Esophagus mucosa (tissue), 1 donor: ENCODE data around the gene ASCC1. TPM values are rescaled to one million over a fixed set of nuclear protein-coding genes. Genes with fewer than 3 reads are reported as not detected.
"Not testable (repeated sequence)": the region's sequence is repeated elsewhere in the genome, so short reads cannot be mapped to it uniquely, and the experiment has no call there.

Experiments used
- ATAC-seq: fragments of 200-7000 bp; cut with Tn5 transposase; one replicate; pipeline ENCODE4 v1.9.1; 2020
- total RNA-seq: library from RNA; stranded (reverse); gene quantifications from one replicate; pipeline ENCODE4 v1.2.4, GENCODE V29; 2023
- donor health status: DM: yes; HTN: yes; CAD: no.

The ASCC1 gene
- total RNA-seq, 1 donor from 2014 or later, result 23.5 TPM

DNA sequence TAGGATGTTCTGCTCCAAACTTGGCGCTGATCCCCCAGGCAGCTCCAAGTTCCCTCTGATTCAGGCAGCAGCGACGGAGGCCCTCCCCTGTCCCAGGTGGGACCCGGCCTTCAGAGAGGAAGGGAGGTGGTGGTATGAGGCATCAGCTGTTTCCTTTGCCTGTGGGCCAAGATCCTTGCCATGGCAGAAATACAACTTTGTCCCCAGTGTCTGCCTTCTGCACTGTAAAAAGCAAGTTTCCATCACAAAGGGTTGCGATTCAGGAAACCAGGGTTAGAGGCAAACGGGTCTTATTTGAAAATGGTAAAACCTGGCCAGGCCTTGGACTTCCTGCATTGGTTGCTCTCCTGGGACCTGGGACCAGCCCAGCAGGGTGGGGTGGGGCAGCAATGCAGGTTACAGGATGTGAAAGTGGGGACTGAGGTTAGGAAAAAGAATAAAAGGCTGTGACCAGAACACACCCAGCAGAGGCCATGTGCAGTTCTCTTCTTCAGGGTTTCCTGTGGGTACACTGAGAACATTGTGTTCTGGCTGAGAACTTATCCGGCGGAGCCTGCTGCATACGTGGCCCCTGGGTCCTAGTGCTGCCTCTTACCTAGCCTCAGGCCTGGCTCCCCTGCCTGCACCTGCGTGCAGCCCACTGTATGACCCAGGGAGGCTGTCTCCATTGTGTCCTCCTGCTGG is 32.5 kb upstream of the ASCC1 start:
- ATAC-seq, result peak; percentile 93

DNA sequence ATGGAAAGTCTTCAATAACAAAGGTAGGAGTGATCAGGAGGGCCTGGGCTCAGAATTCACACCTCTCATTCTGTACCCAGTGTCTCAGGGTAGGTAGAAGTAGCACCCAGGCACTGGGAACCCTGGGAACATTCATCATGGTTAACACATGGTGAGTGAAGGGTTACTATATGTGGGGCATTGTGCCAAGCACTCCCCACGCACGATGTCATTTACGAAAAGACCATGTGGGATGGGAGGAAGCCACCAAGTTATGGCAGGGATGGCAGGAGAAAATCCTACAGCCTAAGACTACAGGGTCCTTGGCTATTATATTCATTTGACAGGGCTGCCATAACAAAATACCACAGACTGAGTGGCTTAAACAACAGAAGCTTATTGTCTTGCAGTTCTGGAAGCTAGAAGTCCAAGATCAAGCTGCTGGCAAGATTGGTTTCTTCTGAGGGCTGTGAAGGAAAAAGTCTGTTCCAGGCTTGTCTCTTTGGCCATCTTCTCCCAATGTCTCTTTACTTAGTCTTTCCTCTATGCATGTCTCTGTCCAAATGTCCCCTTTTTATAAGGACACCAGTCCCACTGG is 30.0 kb upstream of the ASCC1 start:
- ATAC-seq, result no peak

DNA sequence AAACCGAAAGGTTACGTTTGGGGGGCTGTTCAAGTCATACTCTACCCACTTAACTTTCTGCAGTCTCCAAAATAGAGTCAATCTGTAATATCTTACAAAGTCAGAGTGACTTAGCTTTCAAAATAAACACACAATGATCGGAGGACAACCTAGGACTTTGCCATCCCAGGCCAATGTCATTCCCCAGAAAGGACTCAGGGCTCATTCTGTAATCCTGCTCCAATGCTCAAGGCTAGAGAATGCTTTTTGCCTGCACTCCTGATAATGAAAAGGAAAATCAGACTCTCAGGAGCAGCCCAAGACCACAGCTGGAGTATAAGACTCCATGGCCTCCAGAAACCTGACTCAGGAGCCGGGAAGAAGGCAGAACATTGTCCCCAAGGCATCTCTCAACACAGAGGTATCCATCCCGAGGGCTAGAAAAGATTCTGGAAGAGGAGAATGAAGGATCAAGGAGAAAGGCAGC is 28.5 kb upstream of the ASCC1 start:
- ATAC-seq, result no peak

DNA sequence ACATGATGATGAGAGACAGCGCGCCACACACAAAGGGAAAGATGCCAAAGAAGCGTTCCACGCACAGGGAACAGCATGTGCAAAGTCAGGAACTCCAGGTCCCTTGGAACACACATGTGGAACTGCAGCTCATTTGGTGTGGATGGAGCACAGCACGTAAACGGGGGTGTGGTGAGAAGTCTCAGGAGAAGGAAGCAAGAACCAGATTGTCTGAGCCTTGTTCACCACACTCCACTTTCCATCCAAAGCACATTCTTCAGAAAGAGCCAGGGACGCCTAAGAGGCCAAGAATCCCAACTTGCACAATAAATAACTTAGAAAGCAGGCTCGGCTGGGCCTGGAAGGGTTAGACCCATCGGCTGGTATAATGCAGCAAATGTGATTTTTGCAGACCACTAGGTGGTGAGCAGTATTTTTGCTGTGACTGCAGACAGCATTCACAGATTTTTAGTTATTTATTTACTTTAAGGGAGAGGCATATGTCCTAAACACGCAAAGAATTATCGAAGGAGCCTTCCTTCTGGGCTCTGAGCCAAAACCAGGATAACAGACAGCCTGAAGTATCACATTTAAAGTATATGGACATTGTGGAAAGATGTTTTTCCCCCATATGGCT is 27.9 kb upstream of the ASCC1 start:
- ATAC-seq, result peak; percentile 2

DNA sequence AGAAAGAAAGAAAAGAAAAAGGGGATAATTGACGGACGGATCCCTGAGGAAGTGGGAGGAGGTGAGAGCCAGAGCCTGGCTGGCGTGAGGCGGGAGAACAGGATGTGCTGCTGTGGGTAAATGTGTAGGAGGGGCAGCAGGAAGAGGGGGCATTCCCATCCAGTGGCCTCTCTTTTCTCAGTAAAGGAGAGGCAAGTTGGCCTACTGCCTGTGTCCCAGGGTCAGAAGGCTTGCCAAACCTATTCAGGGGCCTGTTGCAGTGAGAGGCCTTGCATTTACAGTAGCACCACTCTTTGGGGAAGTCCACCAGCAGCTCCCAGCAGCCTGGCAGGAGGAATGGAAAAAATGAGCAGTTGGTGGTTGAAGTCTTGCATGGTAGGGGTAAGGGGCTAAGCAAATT is 26.6 kb upstream of the ASCC1 start:
- ATAC-seq, result no peak

DNA sequence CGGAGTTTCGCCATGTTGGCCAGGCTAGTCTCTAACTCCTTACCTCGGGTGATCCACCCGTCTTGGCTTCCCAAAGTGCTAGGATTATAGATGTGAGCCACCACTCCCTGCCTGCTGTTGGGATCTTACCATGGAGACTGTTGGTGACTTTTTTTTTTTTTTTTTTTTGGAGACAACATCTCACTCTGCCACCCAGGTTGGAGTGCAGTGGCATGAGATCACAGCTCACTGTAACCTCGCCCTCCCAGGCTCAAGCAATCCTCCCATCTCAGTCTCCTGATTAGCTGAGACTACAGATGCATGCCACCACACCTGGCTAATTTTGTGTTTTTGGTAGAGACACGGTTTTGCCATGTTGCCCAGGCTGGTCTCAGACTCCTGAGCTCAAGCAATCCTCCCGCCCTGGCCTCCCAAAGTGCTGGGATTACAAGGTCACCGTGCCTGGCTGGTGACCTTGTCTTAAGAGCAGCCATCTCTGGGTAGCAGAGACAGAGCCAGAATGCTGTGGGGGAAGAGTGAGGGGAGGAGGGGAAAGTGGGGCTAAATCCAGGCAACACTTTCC is 25.7 kb upstream of the ASCC1 start:
- ATAC-seq, result no peak

DNA sequence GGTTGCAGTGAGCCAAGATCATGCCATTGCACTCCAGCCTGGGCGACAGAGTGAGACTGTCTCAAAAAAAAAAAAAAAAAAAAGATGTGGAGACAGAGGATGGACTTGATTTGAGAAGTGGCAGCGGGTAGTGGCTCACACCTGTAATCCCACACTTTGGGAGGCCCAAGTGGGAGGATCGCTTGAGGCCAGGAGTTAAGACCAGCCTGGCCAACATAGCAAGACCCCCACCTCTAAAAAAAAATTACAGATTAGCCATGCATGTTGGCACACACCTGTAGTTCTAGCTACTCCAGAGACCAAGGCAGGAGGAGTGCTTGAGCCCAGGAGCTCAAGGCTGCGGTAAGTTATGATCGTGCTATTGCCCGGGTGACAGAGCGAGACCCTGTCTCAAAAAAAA is 24.3 kb upstream of the ASCC1 start:
- ATAC-seq, result no peak

DNA sequence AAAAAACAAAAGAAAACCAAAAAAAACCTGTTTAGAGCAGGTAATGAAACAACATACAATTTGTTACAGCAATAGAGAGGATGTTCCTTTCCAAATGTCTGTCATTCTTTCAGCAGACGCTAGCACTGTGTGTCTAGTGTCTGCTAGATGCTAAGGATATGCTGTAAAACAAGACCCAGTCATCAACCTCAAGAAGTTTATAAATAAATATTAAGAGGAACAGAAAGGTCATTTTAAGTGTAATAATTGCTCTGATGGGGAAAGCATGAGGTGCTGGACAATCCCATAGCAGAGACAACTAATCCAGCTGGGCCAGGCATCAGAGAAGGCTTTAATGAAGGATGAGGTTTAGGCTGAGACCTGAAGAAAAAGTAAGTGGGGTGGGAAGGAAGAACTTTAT is 23.3 kb upstream of the ASCC1 start:
- no peak for ATAC-seq

DNA sequence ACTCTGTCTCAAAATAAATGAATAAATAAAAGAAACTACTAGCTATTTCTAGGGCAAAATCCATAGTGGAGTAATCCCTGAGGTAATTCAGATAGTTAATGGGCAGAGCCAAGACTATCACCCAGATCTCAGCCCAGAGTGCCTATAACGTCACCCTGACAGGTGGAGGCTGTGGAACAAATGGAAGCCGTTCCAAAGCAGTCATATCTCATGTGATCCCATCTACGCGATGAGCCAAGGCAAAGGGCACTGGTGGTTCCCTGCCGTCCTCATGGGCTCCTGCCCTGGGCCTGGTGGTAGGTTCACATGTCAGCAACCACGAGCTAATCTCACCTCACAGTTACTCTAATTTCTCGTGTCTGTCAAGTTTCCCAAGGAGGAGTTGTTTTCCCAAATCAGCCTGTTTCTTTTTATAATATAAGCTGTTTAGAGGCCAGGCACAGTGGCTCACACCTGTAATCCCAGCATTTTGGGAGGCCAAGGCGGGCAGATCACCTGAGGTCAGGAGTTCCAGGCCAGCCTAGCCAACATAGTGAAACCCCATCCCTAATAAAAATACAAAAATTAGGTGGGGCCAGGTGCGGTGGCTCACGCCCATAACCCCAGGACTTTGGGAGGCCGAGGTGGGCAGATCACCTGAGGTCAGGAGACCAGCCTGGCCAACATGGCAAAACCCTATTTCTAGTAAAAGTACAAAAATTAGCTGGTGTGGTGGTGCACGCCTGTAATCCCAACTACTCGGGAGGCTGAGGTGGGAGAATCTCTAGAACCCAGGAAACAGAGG is 22.5 kb upstream of the ASCC1 start:
- ATAC-seq, result no peak

DNA sequence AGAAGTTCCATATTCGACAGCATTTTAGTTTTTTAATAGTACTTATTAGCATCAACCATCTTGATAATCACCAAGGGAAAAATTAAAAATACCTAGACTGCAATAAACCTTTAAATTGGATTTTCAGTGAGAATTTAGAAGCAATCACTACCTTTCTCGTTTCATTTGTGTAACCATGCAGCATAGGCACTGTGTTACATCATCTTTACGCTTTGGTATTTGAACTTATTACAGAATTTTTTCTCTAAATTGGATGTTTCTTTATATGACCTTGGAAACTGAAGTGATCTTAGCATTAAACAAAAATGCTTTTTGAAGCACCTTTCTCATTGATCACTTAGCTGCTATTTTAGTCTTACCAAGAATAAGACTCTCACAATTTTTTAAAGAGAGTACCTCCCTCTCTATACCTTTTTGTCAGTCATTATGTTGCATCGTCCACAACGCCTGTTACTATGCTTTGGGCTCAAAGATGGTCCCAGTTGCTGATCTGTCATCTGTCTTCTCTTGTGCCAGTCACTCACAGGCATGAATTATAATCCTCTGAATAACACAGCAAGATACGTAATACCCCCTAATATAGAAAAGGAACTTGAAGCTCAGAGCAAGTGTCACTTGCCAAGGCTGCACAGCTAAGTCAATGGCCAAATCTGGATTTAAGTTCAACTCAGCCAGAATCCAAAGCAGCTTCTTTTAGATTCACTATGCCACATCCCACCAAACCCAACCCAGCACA is 19.6 kb upstream of the ASCC1 start:
- ATAC-seq, result no peak

DNA sequence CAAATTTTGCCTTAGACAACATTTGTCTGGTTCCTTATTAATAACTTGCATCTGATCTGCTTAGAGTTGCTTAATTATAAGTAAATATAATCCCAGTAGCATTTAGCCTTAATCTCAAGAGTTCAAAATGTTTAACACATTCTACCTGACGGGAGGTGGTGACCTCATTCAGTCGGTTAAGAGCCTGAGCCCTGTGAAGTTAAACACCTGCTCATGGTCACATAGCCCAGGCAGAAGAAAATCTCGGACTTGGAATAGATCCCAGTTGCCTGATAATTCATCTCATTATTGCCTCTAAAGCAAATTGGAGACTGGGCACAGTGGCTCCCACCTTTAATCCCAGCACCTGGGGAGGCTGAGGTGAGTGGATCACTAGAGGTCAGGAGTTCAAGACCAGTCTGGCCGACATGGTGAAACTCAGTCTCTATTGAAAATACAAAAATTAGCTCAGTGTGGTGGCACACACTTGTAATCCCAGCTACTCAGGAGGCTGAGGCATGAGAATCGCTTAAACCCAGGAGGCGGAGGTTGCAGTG is 18.6 kb upstream of the ASCC1 start:
- ATAC-seq, result peak; percentile 57

DNA sequence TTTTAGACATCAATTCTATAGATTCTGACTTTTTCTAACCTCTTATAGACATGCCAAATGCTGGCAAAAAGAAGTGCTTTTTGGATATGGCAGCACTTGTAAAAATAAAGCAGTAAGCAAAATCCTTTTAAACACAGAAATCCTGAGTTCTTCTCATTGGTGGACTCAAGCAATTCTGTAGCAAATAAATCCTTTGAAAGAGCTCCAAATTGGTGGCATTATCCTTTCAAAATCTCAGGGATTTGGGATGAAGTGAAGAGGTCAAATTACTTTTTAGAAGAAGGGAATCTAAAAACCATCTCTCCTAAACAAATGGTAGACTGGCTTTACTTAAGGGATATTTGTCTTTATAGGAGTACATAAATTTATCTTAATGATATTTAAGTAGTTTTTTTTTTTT is 17.5 kb upstream of the ASCC1 start:
- ATAC-seq, result no peak

DNA sequence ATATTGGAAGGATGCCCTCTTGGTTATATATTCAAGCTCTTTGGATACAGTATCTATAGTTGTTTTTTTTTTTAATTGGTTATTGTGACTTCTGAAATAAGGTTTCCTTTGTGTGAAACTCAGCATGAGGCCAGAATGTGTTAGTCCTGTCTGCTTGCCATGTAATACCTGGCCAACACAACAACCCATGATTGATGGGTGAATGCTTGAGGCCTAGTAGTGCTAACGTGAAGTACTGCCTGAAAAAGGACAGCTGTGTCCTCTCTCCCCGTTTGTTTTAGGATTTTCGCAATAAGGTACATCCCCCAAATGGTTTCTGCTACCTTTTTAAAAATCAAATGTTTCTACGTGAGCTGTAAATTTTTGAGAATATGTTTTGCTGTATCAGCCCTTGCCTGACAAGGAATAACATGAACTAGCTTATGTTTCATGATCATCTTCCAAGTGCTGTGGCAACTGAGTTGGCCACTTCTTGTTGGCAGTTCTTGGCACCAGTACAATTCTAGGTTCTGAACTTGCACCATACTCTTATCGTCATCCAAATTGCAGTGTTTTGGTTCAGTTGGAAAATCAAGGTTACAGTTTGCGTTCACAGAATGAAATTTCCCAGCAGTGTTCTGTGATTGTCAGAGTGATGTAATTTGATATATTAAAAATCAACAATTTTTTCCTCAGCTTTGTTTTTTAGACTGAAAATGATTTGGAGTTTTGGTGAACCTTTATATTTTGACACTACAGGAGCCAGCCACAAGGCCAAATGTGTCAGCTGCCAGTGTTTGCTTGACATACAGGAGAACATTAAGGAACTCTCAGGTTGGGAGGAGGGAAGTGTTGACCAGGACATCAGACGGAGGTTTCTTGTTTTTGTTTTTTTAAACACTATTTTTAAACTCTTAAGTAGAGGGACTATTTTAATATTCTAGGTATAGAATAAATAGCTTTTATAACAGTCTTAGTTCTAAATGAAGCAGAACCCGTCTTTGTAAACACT is 13.5 kb upstream of the ASCC1 start:
- ATAC-seq, result no peak

DNA sequence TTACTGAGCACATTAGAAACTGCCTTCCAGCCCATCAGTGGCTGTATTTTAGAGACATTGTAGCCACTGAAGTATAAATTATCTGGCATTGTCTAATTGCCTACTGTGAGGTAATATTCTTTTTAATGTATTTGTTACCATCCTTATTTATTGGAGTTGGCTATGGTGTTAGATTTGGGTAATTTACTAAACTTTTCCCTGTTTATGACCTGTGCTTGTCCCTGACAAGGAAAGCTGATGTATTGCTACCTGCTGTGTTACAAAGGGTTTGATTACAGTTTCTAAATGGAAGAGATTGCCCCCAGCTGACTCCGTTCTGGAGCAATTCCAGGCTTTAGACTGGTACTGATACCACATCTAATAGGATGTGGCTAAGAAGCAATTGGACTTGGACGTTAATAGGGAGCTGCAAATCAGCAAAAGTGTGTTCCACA is 12.3 kb upstream of the ASCC1 start:
- ATAC-seq, result no peak

DNA sequence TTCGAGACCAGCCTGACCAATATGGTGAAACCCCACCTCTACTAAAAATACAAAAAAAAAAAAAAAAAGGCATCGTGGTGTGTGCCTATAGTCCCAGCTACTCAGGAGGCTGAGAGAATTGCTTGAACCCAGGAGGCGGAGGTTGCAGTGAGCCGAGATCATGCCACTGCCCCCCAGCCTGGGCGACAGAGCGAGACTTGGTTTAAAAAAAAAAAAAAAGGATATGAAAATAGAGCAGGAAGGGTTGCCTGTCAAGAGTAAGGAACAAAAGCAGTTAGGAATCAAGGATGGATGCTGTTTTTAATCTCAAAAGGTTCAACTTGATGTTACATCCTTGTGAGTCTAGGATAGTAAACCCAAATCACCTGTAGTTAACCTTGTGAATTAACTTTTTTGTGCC is 11.8 kb upstream of the ASCC1 start:
- ATAC-seq, result no peak

DNA sequence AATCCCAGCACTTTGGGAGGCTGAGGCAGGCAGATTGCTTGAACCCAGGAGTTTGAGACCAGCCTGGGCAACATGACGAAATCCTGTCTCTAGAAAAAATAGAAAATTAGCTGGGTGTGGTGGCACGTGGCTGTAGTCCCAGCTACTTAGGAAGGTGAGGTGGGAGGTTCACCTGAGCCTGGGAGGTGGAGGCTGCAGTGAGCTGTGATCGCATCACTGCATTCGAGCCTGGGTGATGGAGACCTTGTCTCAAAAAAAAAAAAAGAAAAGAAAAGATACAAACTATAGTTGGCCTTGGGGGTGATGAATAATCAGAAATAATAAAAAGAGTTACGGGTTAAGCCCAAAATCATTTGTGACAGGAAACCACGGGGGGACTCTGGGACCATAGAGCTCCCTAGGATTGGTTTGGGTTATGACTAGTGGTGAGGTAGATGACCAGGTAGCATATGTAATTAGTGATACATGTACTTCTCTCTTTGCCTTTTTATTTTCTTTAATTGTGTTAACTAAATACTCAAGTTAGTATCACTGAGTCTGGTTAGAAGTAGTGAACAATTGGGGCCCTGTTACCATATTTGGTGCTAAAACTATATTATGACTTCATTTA is 10.4 kb upstream of the ASCC1 start:
- no peak for ATAC-seq

DNA sequence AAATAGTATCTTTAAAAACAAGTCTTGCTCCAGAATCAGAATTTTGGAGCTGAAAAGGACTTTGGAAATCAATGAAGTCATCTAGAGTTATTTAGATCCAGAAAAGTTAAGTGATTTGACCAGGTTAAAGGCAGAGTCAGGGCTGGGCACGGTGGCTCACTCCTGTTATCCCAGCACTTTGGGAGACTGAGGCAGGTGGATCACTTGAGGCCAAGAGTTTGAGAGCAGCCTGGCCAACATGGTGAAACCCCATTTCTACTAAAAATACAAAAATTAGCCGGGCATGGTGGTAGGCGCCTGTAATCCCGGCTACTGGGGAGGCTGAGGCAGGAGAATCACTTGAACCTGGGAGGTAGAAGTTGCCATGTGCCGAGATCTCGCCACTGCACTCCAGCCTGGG is 8.1 kb upstream of the ASCC1 start:
- ATAC-seq, result not testable (repeated sequence)

DNA sequence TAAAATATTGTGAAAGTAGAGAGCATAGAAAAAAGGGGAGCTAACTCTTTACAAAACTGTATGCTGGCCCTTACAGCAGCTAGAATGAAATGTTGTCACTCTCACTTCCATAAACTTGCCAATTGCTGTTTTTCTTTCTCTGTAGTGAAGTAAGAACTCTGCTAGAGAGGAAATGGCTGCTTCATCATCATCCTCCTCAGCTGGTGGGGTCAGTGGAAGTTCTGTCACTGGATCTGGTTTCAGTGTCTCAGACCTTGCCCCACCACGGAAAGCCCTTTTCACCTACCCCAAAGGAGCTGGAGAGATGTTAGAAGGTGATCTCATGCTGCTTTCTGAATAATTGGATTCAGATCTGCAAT is 7.6 kb upstream of the ASCC1 start:
- ATAC-seq, result no peak

DNA sequence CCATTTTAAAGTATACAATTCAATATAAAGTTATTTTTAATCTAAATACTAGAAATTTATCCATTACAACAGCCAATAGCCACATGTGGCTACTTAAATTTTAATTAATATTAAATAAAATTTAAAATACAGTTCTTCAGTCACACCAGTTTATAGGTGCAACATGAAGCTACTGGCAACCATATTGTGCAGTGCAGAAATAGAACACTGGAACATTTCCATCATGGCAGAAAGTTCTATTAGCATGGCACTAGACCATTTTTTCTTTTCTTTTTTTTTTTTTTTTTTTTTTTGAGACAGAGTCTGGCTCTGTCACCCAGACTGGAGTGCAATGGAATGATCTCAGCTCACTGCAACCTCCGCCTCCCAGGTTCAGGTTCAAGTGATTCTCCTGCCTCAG is 5.2 kb upstream of the ASCC1 start:
- no peak for ATAC-seq

DNA sequence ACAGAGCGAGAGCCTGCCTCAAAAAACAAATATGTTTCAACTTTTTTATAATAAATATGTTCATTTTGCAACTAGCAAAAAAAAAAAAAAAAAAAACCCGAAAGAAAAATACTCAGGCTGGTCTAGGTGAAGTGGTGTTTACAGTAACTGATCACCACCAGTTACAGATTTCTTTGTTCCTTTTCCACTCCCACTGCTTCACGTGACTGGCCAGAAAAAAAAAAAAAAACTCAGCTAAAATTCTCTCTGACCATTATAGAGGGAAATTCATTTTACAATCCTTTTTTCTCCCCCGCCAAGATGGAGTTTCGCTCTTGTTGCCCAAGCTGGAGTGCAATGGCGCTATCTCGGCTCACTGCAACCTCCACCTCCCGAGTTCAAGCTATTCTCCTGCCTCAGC is 4.6 kb upstream of the ASCC1 start:
- no peak for ATAC-seq
